GM19238 (cell line): ENCODE results near the gene ZNF444.
A peak's percentile ranks its signal among the peaks of the same experiment; 100 is the strongest.

ENCODE experiments used
- DNase-seq: peaks from one replicate; pipeline ENCODE4 v3.0.0; 2011; ENCODE audit warnings: low spot score; ENCODE audit not compliant: insufficient read length

The ZNF444 gene

DNA sequence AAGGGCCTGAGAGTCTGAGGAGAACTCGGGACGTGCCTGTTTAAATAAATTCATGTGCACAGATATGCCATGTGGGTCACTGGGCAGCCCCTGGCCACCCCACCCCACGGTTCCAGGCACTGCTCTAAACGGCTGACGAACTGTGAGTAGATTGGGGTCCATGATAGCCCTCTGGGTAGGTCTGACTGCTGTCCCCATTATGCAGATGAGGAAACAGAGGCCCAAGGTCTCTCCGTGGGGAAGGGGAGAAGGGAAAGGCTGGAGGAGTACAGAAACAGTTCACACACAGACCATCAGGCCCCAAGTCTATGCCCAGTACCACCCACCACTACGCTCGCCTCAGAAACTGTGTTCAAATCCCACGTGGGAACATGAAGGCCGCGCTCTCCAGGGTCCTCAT is 34.1 kb upstream of the ZNF444 start:
- no peak for DNase-seq

DNA sequence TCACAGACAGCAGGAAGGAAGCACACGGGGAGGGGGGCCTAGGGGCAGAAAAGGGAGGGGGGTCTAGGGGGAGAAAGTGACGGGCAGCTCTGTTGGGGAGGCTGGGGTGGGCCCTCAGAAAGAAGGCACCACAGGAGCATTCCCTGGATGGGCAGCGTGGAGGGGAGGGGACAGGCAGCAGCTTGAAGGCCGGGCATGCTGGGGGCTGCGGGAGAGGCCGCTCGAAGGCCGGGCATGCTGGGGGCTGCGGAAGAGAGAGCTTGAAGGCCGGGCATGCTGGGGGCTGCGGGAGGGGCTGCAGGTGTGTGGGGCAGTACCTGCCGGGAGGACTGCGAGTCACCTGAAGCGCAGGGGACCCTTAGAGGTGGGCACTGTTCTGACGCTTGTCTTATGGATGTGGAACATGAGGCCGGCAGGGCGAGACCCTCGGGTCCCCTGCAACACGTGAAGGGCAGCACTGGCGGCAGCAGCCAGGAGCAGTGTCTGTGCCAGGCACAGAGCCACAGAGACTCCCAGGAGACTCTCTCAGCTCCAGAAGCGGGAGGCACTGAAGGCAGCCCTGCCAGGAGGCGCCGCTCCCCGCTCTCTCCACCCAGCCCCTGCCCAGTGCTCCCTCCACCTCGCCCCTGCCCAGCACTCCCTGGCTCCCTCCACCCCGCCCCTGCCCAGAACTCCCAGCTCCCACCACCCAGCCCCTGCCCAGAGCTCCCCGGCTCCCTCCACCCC is 33.3 kb upstream of the ZNF444 start:
- no peak for DNase-seq

- DNase-seq = no peak
These were observed 32.5 kb upstream of the ZNF444 start for GRCh38 chr19:56108447-56109195.

GRCh38 chr19:56109226-56109625 is 31.9 kb upstream of the ZNF444 start:
- no peak for DNase-seq

GRCh38 chr19:56110515-56111448 is 30.3 kb upstream of the ZNF444 start:
- no peak for DNase-seq

DNA sequence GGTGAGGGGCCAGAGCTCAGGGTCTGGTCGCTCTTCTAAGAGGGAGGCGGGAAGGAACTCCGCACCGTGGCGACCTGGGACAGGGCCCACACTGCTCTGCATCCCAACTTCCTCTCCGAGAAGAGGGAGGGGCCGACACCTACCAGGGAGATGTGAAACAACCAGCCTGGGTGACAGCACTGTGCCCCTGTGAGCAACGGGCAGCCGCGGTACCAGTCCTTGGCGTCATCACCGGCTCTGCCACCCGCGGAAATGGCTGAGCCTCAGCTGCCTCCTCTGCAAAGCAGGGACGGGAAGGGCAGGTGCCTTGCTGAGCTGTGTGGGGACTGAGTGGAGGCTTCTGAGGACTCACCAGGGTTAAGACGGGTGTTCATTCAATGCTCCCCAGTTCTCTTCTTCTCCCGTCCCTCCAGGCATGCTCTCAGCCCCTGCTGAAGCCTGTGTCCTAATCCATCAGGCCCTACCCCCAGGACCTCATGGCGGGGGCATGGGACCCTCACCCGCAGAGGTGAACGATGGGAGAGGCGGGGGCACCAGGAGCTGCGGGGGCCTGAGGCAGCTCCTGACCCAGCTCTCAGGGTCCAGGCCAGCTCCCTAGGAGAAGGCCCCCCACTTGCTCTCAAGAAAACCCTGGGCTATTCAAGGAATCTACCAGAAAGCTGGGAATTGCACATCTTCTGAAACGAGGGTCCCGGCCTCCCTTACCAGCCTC is 29.3 kb upstream of the ZNF444 start:
- DNase-seq = peak; percentile 61

DNA sequence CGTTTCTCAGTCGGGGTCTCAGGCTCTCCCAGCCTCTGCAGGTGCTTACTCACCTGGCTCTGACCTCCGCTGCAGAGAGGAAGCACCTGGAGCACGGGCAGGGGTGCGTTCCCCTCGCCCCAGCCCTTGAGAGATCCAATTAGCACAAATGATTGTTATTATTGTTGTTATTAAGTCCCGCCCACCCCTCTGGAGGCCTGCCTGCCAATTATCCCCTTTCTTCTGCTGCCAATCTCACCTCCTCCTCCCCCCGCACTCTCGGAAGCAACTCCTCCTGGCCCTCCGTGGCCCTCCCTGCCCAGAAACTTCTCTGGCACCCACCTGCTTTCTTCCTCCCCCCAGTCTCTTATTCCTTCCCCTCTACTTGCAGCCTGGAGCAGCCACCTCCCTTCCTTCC is 28.8 kb upstream of the ZNF444 start:
- no peak for DNase-seq

- DNase-seq = no peak
These were observed 27.9 kb upstream of the ZNF444 start for GRCh38 chr19:56113074-56113632.

DNA sequence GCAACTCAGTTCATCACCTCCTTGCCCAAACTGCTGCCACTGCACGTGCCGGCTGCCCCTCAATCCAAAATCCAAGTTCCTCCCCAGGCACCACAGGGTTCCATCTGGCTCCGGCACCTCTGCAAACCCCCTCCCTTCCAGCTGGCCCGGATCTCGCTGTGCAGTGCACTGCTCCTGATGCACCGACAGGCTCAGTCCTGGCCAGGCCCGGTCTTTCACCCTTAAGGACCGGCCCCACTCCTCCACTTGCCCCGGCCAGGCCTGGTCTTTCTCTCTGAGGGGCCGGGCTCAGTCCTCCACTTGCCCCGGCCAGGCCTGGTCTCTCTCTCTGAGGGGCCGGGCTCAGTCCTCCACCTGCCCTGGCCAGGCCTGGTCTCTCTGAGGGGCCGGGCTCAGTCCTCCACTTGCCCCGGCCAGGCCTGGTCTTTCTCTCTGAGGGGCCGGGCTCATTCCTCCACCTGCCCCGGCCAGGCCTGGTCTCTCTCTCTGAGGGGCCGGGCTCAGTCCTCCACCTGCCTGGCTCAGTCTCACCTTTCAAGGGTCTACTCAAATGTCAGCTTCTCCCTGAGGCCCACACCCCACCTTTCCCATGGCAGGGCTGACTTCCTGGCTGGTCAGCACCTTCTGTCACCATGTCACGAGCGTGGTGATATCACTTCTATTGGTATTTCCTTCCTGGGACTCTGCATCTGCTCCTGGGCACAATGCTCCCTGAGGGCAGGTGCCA is 26.9 kb upstream of the ZNF444 start:
- no peak for DNase-seq

- DNase-seq = no peak
These were observed 26.3 kb upstream of the ZNF444 start for GRCh38 chr19:56114778-56115110.

DNA sequence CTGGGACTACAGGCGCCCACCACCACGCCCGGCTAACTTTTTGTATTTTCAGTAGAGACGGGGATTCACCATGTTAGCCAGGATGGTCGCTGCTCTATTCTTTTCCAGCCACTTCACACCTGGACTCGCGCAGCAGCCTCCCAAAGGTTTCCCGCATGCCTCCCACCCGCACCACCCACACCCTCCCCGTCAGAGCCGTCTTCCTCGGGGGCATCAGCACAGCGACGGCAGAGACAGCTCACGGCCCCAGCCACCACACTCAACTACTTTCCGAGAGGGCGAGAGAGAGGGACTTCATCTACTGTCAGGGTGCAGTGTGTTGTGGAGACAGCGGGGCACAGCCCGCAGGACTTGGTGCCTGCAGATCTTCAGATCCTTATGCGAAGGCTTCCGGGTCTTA is 25.6 kb upstream of the ZNF444 start:
- DNase-seq = no peak

- no peak for DNase-seq
These were observed 24.5 kb upstream of the ZNF444 start for GRCh38 chr19:56116606-56117005.

- no peak for DNase-seq
These were observed 23.7 kb upstream of the ZNF444 start for GRCh38 chr19:56117376-56117884.

DNA sequence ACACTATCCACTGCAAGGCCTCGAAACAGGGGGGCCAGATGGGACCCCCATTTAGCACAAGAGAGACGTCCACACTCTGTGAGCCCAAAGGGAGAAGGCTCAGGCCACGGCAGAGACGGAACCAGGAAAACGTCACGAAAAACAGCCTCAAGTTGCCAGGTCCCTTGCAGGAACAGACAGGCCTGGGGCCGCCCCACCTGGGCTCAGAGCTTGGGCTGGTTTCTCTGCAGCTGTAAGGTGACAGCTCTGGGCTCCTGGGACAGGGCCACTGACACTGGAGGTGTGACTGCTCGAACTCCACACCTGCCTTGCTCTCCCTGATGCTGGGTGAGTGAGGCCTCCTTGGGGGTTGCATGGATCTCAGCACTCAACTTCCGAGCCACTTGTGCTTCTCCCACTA is 23.2 kb upstream of the ZNF444 start:
- no peak for DNase-seq

DNA sequence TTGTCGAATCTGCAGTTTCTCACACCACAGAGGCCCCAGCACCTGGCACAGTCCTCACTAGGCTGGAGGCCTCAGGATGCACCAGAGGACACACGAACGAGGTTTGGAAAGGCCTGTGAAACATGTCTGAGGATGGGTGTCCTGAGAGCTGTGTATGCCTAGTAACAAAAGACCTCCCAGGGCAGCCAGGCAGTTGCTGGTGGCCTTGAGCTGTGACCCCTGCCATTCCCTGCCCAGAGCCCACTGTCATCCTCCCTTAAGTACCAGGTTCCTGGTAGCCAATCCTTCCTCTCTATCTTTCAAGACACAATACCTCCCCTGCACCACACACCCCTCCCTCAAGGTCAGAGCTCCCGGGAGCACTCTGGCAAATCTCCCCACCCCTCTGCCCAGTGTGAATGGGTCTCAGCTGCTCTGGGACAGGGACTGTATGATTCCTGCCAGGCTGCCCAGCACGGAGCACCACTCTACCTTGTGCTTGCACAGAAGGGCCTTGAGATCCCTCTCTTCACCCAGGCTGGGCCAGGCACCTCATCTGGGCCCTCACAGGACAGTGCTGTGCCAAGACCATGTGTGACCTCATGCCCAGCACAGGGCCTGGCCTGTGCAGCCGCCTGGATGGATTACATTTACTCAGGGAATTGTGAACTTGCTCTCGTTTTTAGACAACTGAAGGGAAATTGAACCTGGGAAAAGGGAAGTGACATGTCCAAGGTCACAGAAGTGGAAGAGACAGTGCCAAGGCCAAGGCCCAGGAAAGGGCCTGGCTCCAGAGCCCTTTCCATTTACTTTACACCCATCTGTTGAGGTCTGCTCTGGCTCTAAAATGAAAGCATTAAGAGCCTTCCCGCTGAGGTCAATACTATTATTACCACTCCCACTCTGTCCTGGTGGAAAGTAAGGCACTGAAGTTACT is 22.2 kb upstream of the ZNF444 start:
- DNase-seq = no peak

- DNase-seq = no peak
These were observed 21.5 kb upstream of the ZNF444 start for GRCh38 chr19:56119582-56119978.

DNA sequence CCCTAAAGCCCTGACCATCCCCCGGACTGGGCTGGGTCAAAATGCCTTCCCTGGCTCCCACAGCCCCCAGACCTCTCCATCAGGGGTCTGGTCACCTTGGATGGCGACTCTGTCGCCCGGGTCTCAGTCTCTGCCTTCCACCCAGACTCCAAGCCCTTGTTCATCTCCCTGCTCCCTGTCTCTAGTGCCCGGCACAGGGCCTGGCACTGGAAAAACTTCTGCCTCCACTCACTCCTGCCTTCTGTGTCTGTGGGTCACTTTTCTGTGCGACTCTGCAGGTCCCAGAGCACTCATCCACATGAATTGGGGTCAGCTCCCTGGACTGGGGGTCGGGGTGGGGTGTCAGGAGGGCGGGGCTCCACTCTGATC is 21.1 kb upstream of the ZNF444 start:
- no peak for DNase-seq

- DNase-seq = peak; percentile 80
These were observed 20.5 kb upstream of the ZNF444 start for GRCh38 chr19:56120371-56121179.
